AG09309 (cell line): ENCODE results near the gene EIF2S3B.
"Not testable (repeated sequence)": the region's sequence is repeated elsewhere in the genome, so short reads cannot be mapped to it uniquely, and the experiment has no call there.

Experiments
- DNase-seq: peaks from one replicate; pipeline ENCODE4 v3.0.0-alpha.2; 2010; ENCODE audit warnings: low read depth
- H3K4me3 ChIP-seq: 2 replicates; pipeline ENCODE4 v1.5.1; 2011; ENCODE audit warnings: mild to moderate bottlenecking, low read depth, low read length, moderate library complexity; ENCODE audit not compliant: control insufficient read depth
- CTCF ChIP-seq: IDR thresholded peaks from 2 replicates; pipeline ENCODE4 v1.5.1; 2011; ENCODE audit warnings: mild to moderate bottlenecking, low read depth, low read length, inconsistent platforms; ENCODE audit not compliant: insufficient read depth, control insufficient read depth; ENCODE audit errors: missing control alignments

The EIF2S3B gene

GRCh38 chr12:10505620-10506019 is at the start of gene EIF2S3B:
TSS of gene EIF2S3B (plus strand) at chr12:10505890. CDS start at chr12:10505903, 13 bp downstream.
- no peak for DNase-seq
- no peak for TF ChIP-seq CTCF
- H3K4me3 ChIP-seq: no peak within 1 kb of the TSS

GRCh38 chr12:10456856-10457255 is 48.8 kb upstream of the EIF2S3B start:
- no peak for TF ChIP-seq CTCF
- no peak overlapping the region for H3K4me3 ChIP-seq
- no peak for DNase-seq

- no peak overlapping the region for H3K4me3 ChIP-seq
- DNase-seq: no peak
- no peak for TF ChIP-seq CTCF
Observed at GRCh38 chr12:10457760-10458159, 47.9 kb upstream of the EIF2S3B start.

- no peak for DNase-seq
- no peak overlapping the region for H3K4me3 ChIP-seq
- no peak for TF ChIP-seq CTCF
Observed at GRCh38 chr12:10466311-10466710, 39.4 kb upstream of the EIF2S3B start.

- DNase-seq: no peak
- no peak for TF ChIP-seq CTCF
- no peak overlapping the region for H3K4me3 ChIP-seq
Observed at GRCh38 chr12:10469701-10470100, 36.0 kb upstream of the EIF2S3B start.

- not testable (repeated sequence) for DNase-seq, H3K4me3 ChIP-seq
Observed at GRCh38 chr12:10472808-10473207, 32.9 kb upstream of the EIF2S3B start.

GRCh38 chr12:10481901-10482300 is 23.8 kb upstream of the EIF2S3B start:
- DNase-seq, H3K4me3 ChIP-seq: not testable (repeated sequence)

- DNase-seq, H3K4me3 ChIP-seq: not testable (repeated sequence)
Observed at GRCh38 chr12:10487328-10487727, 18.4 kb upstream of the EIF2S3B start.
